GM23338 (cell line): ENCODE data around the gene CADPS. TPM values are rescaled to one million over a fixed set of nuclear protein-coding genes. Genes with fewer than 3 reads are reported as not detected.

Experiments used
- ATAC-seq: fragments of 200-7000 bp; cut with Tn5 transposase; 3 replicates; pipeline ENCODE4 v1.9.1; 2020
- DNase-seq: peaks from one replicate; pipeline ENCODE4 v3.0.0-alpha.2; 2015; ENCODE audit warnings: low spot score
- H2AFZ ChIP-seq: fragments of 200-600 bp; sonication (generic); 2 replicates; pipeline ENCODE4 v1.8.0; 2016; ENCODE audit warnings: antibody characterized with exemption, mild to moderate bottlenecking, moderate library complexity
- H3F3A ChIP-seq: fragments of 200-600 bp; sonication (generic); replicated peaks from 2 replicates; pipeline ENCODE4 v1.8.0; 2017; ENCODE audit warnings: antibody characterized with exemption, mixed run types, low read depth
- H3K27ac ChIP-seq: fragments of 200-600 bp; sonication (generic); 2 replicates; pipeline ENCODE4 v1.6.1; 2016; ENCODE audit warnings: low read depth
- H3K27me3 ChIP-seq: fragments of 200-600 bp; sonication (generic); 2 replicates; pipeline ENCODE4 v1.8.0; 2016; ENCODE audit warnings: mild to moderate bottlenecking, mixed run types, moderate library complexity; ENCODE audit not compliant: insufficient read depth
- H3K36me3 ChIP-seq: fragments of 200-600 bp; sonication (generic); 2 replicates; pipeline ENCODE4 v1.8.0; 2016; ENCODE audit warnings: mild to moderate bottlenecking; ENCODE audit not compliant: insufficient read depth
- H3K4me1 ChIP-seq: fragments of 200-600 bp; sonication (generic); 2 replicates; pipeline ENCODE4 v1.8.0; 2016; ENCODE audit warnings: mild to moderate bottlenecking, moderate library complexity; ENCODE audit not compliant: insufficient read depth
- H3K4me2 ChIP-seq: fragments of 200-600 bp; sonication (generic); 2 replicates; pipeline ENCODE4 v1.7.1; 2017; ENCODE audit warnings: mixed run types
- H3K4me3 ChIP-seq: fragments of 200-600 bp; sonication (generic); 2 replicates; pipeline ENCODE4 v1.6.1; 2016; ENCODE audit warnings: mixed run types
- H3K79me2 ChIP-seq: fragments of 200-600 bp; sonication (generic); replicated peaks from 2 replicates; pipeline ENCODE4 v1.8.0; 2017; ENCODE audit warnings: mild to moderate bottlenecking; ENCODE audit not compliant: insufficient read depth
- H3K9me2 ChIP-seq: fragments of 200-600 bp; sonication (generic); 2 replicates; pipeline ENCODE4 v1.8.0; 2017; ENCODE audit not compliant: insufficient read depth
- H4K20me1 ChIP-seq: fragments of 200-600 bp; sonication (generic); replicated peaks from 2 replicates; pipeline ENCODE4 v1.8.0; 2017; ENCODE audit warnings: mild to moderate bottlenecking; ENCODE audit not compliant: insufficient read depth
- H3K27ac Mint-ChIP-seq: 2 replicates; pipeline ENCODE4 v1.8.0; 2020; ENCODE audit warnings: inconsistent platforms, mild to moderate bottlenecking, moderate library complexity, mixed read lengths
- H3K27me3 Mint-ChIP-seq: 3 replicates; pipeline ENCODE4 v1.8.0; 2022; ENCODE audit warnings: low read depth, mild to moderate bottlenecking, moderate library complexity, mixed read lengths, inconsistent platforms; ENCODE audit not compliant: insufficient read depth, poor library complexity
- H3K36me3 Mint-ChIP-seq: 3 replicates; pipeline ENCODE4 v1.8.0; 2021; ENCODE audit warnings: low read depth, mild to moderate bottlenecking, inconsistent platforms, moderate library complexity, mixed read lengths
- H3K4me1 Mint-ChIP-seq: 3 replicates; pipeline ENCODE4 v1.8.0; 2020; ENCODE audit warnings: mild to moderate bottlenecking, inconsistent platforms, mixed read lengths
- H3K4me3 Mint-ChIP-seq: 3 replicates; pipeline ENCODE4 v1.8.0; 2021; ENCODE audit warnings: moderate library complexity, mild to moderate bottlenecking, inconsistent platforms, mixed read lengths
- H3K9me3 Mint-ChIP-seq: 3 replicates; pipeline ENCODE4 v1.8.0; 2020; ENCODE audit warnings: moderate library complexity, mild to moderate bottlenecking, inconsistent platforms, mixed read lengths
- CTCF ChIP-seq, 2 experiments: fragments of 200-600 bp in 1 of 2; sonication (generic) in 1 of 2; conservative IDR thresholded peaks; 2 replicates each; pipeline versions ENCODE4 v1.5.1 to v1.6.1; 2016 to 2017; ENCODE audit warnings: antibody characterized with exemption in 2 of 2, low read depth in 2 of 2, mild to moderate bottlenecking in 2 of 2, moderate library complexity in 1 of 2
- JUNB ChIP-seq: IDR thresholded peaks from one replicate; pipeline ENCODE4 v1.6.1; 2016; ENCODE audit warnings: antibody characterized with exemption; ENCODE audit not compliant: unreplicated experiment
- POLR2AphosphoS5 ChIP-seq: IDR thresholded peaks from 2 replicates; pipeline ENCODE4 v1.6.1; 2016; ENCODE audit warnings: antibody characterized with exemption, low read depth
- STAT1 ChIP-seq: IDR thresholded peaks from one replicate; pipeline ENCODE4 v1.6.1; 2016; ENCODE audit warnings: antibody characterized with exemption; ENCODE audit not compliant: unreplicated experiment
- ZNF114 ChIP-seq: fragments of 250-450 bp; sonication (Bioruptor Pico); IDR thresholded peaks from 2 replicates; pipeline ENCODE4 v1.5.0; 2020; ENCODE audit warnings: mild to moderate bottlenecking, moderate library complexity
- polyA plus RNA-seq: library from polyadenylated mRNA; unstranded; fragments of >200 nt; fragmentation: Nextera tagmentation; extraction: Ambion mirVana; gene quantifications from 2 replicates; pipeline ENCODE4 v1.2.1, GENCODE V29; 2016
- total RNA-seq: library from RNA; depleted of rRNA; stranded (reverse); fragments of >200 nt; shearing (Covaris generic); gene quantifications from 2 replicates; pipeline ENCODE4 v1.2.3, GENCODE V29; 2014
- TF ChIP-seq, protein P1 (sequence below): IDR thresholded peaks from one replicate; pipeline ENCODE4 v1.6.1; 2018; ENCODE audit warnings: antibody characterized with exemption; ENCODE audit not compliant: unreplicated experiment

CADPS gene
- total and polyA plus RNA-seq, 2 experiments from 2014 or later = 14.7 to 22.0 TPM

- H4K20me1 ChIP-seq = no peaks in the 10 kb centered on the region; the same call in none of the 2 replicates
- no peaks in the 10 kb centered on the region for H3K79me2 ChIP-seq
- no peak overlapping the region for H3K4me3 Mint-ChIP-seq
- H3K27me3 Mint-ChIP-seq = peaks cover 40% of the 10 kb centered on the region
- H2AFZ ChIP-seq = no peak overlapping the region
- H3K27me3 ChIP-seq = peaks cover 92% of the 10 kb centered on the region
- no peak overlapping the region for H3K4me2 ChIP-seq
- H3K27ac Mint-ChIP-seq = no peak overlapping the region
- no peak overlapping the region for H3K4me3 ChIP-seq
- DNase-seq (no peak), ATAC-seq (no peak)
- H3K4me1 ChIP-seq = peaks cover 2% of the 10 kb centered on the region; the same call in 1 of the 2 replicates
- H3K9me2 ChIP-seq = no peaks in the 10 kb centered on the region
- no peaks in the 10 kb centered on the region for H3K36me3 ChIP-seq
- no peak for TF ChIP-seq ZNF114 (CRISPR knock-in tag)
- no peaks in the 10 kb centered on the region for H3K36me3 Mint-ChIP-seq
- H3K4me1 Mint-ChIP-seq = no peaks in the 10 kb centered on the region
- no peaks in the 10 kb centered on the region for H3F3A ChIP-seq
- no peaks in the 10 kb centered on the region for H3K9me3 Mint-ChIP-seq
- H3K27ac ChIP-seq = no peak overlapping the region
Measured at GRCh38 chr3:62359531-62359930, 515.7 kb downstream of the CADPS start.

GRCh38 chr3:62356356-62356755 is 518.9 kb downstream of the CADPS start:
- H3K4me3 ChIP-seq = no peak overlapping the region
- H2AFZ ChIP-seq = no peak overlapping the region
- no peaks in the 10 kb centered on the region for H3K4me1 ChIP-seq
- no peak overlapping the region for H3K4me2 ChIP-seq
- no peaks in the 10 kb centered on the region for H3F3A ChIP-seq
- H4K20me1 ChIP-seq = no peaks in the 10 kb centered on the region; the same call in none of the 2 replicates
- ATAC-seq (no peak), DNase-seq (no peak)
- no peaks in the 10 kb centered on the region for H3K36me3 Mint-ChIP-seq
- no peak overlapping the region for H3K27ac ChIP-seq
- no peaks in the 10 kb centered on the region for H3K36me3 ChIP-seq
- H3K27me3 Mint-ChIP-seq = peaks cover 28% of the 10 kb centered on the region
- H3K9me3 Mint-ChIP-seq = no peaks in the 10 kb centered on the region
- H3K79me2 ChIP-seq = no peaks in the 10 kb centered on the region
- TF ChIP-seq CTCF (conservative IDR thresholded peaks at IDR 0.05; ENCODE audit: low read depth in 2 of 2) = no peak
- no peaks in the 10 kb centered on the region for H3K9me2 ChIP-seq
- no peak overlapping the region for H3K27ac Mint-ChIP-seq
- H3K27me3 ChIP-seq = peaks cover 93% of the 10 kb centered on the region
- H3K4me1 Mint-ChIP-seq = no peaks in the 10 kb centered on the region
- H3K4me3 Mint-ChIP-seq = no peak overlapping the region

GRCh38 chr3:62355703-62356102 is 519.5 kb downstream of the CADPS start:
- Histone ChIP-seq H3K9me2 (no peaks in the 10 kb centered on the region), H3K36me3 (no peaks in the 10 kb centered on the region), H2AFZ (no peak overlapping the region), H3K4me2 (no peak overlapping the region), H3K79me2 (no peaks in the 10 kb centered on the region), H3K27ac (no peak overlapping the region), H3K4me3 (no peak overlapping the region), H3F3A (no peaks in the 10 kb centered on the region), H3K4me1 (no peaks in the 10 kb centered on the region), H4K20me1 (no peaks in the 10 kb centered on the region; the same call in none of the 2 replicates), H3K27me3 (peaks cover 87% of the 10 kb centered on the region)
- H3K36me3 Mint-ChIP-seq = no peaks in the 10 kb centered on the region
- ATAC-seq (no peak), DNase-seq (no peak)
- H3K27me3 Mint-ChIP-seq = peaks cover 28% of the 10 kb centered on the region
- H3K27ac Mint-ChIP-seq = no peak overlapping the region
- no peaks in the 10 kb centered on the region for H3K4me1 Mint-ChIP-seq
- H3K9me3 Mint-ChIP-seq = no peaks in the 10 kb centered on the region
- no peak overlapping the region for H3K4me3 Mint-ChIP-seq
- TF ChIP-seq STAT1 (no peak), POLR2AphosphoS5 (no peak), ZNF114 (CRISPR knock-in tag) (no peak), JUNB (no peak)
- TF ChIP-seq, protein P1, sequence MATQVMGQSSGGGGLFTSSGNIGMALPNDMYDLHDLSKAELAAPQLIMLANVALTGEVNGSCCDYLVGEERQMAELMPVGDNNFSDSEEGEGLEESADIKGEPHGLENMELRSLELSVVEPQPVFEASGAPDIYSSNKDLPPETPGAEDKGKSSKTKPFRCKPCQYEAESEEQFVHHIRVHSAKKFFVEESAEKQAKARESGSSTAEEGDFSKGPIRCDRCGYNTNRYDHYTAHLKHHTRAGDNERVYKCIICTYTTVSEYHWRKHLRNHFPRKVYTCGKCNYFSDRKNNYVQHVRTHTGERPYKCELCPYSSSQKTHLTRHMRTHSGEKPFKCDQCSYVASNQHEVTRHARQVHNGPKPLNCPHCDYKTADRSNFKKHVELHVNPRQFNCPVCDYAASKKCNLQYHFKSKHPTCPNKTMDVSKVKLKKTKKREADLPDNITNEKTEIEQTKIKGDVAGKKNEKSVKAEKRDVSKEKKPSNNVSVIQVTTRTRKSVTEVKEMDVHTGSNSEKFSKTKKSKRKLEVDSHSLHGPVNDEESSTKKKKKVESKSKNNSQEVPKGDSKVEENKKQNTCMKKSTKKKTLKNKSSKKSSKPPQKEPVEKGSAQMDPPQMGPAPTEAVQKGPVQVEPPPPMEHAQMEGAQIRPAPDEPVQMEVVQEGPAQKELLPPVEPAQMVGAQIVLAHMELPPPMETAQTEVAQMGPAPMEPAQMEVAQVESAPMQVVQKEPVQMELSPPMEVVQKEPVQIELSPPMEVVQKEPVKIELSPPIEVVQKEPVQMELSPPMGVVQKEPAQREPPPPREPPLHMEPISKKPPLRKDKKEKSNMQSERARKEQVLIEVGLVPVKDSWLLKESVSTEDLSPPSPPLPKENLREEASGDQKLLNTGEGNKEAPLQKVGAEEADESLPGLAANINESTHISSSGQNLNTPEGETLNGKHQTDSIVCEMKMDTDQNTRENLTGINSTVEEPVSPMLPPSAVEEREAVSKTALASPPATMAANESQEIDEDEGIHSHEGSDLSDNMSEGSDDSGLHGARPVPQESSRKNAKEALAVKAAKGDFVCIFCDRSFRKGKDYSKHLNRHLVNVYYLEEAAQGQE = no peak
